ENCODE results near the gene LTB. TPM values are rescaled to one million over a fixed set of nuclear protein-coding genes. Genes with fewer than 3 reads are reported as not detected.
A peak's percentile ranks its signal among the peaks of the same experiment; 100 is the strongest.

LTB gene
- total and polyA plus RNA-seq, 2 of the 13 experiments (the other 11 are each of a cell fraction or from before 2014, with no cell fraction given): 0.09 to 0.22 TPM

GRCh38 chr6:31534011-31534410, 48.2 kb downstream of the LTB start (continued):
- TF ChIP-seq LCORL (IDR thresholded peaks at IDR 0.05): no peak
- no peak for TF ChIP-seq LCORL (CRISPR knock-in tag; IDR thresholded peaks at IDR 0.05)
- TF ChIP-seq, protein P1, sequence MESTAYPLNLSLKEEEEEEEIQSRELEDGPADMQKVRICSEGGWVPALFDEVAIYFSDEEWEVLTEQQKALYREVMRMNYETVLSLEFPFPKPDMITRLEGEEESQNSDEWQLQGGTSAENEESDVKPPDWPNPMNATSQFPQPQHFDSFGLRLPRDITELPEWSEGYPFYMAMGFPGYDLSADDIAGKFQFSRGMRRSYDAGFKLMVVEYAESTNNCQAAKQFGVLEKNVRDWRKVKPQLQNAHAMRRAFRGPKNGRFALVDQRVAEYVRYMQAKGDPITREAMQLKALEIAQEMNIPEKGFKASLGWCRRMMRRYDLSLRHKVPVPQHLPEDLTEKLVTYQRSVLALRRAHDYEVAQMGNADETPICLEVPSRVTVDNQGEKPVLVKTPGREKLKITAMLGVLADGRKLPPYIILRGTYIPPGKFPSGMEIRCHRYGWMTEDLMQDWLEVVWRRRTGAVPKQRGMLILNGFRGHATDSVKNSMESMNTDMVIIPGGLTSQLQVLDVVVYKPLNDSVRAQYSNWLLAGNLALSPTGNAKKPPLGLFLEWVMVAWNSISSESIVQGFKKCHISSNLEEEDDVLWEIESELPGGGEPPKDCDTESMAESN (CRISPR knock-in tag; conservative IDR thresholded peaks at IDR 0.05): no peak
- TF ChIP-seq, protein P2, sequence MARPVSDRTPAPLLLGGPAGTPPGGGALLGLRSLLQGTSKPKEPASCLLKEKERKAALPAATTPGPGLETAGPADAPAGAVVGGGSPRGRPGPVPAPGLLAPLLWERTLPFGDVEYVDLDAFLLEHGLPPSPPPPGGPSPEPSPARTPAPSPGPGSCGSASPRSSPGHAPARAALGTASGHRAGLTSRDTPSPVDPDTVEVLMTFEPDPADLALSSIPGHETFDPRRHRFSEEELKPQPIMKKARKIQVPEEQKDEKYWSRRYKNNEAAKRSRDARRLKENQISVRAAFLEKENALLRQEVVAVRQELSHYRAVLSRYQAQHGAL (CRISPR knock-in tag; IDR thresholded peaks at IDR 0.05; ENCODE audit: not compliant biosample characterization): no peak
- TF ChIP-seq MED8 (CRISPR knock-in tag; IDR thresholded peaks at IDR 0.05; ENCODE audit: insufficient replicate concordance): no peak
- peak; percentile 19; the same call in 1 of the 2 replicates for TF ChIP-seq POLR2G (IDR thresholded peaks at IDR 0.05; ENCODE audit: low read depth, low read length)
- TF ChIP-seq HNF4G (IDR thresholded peaks at IDR 0.05; ENCODE audit: borderline replicate concordance, low read depth, low read length): no peak
- TF ChIP-seq HNF4G (CRISPR knock-in tag; IDR thresholded peaks at IDR 0.05; ENCODE audit: borderline replicate concordance, low read depth): no peak
- TF ChIP-seq DNMT1 (CRISPR knock-in tag; IDR thresholded peaks at IDR 0.05): no peak
- no peak for TF ChIP-seq ZBTB26 (CRISPR knock-in tag; IDR thresholded peaks at IDR 0.05; ENCODE audit: borderline replicate concordance)
- TF ChIP-seq NCOR1 (IDR thresholded peaks at IDR 0.05; ENCODE audit: borderline replicate concordance, low read length): no peak
- TF ChIP-seq PLRG1 (conservative IDR thresholded peaks at IDR 0.05): no peak
- no peak for TF ChIP-seq ZNF282 (IDR thresholded peaks at IDR 0.05; ENCODE audit: partially characterized antibody)
- no peak for TF ChIP-seq FOSL1 (CRISPR knock-in tag; IDR thresholded peaks at IDR 0.05; ENCODE audit: borderline replicate concordance)
- peak; percentile 6 for TF ChIP-seq RBM22 (optimal IDR thresholded peaks at IDR 0.05; ENCODE audit: low read length)
- TF ChIP-seq NFRKB (IDR thresholded peaks at IDR 0.05): no peak
- TF ChIP-seq POLR2A (IDR thresholded peaks at IDR 0.05; ENCODE audit: insufficient read depth in 1 of 2, low read depth in 2 of 2, low read length in 2 of 2): 0 out of 4 replicates have a peak, but pooled peaks of 1 of the 2 experiments have one; percentile 14
- TF ChIP-seq IRX3 (CRISPR knock-in tag; IDR thresholded peaks at IDR 0.05; ENCODE audit: borderline replicate concordance, low read depth): 0 out of 2 replicates have a peak, but pooled peaks have one; percentile 26
- TF ChIP-seq ZBTB2 (CRISPR knock-in tag; IDR thresholded peaks at IDR 0.05; ENCODE audit: low read depth): no peak
- TF ChIP-seq REST (IDR thresholded peaks at IDR 0.05; ENCODE audit: borderline replicate concordance in 1 of 2, low read depth in 1 of 2, low read length in 2 of 2): no peak
- no peak for TF ChIP-seq SALL1 (CRISPR knock-in tag; IDR thresholded peaks at IDR 0.05)
- no peak for TF ChIP-seq PPARG (CRISPR knock-in tag; conservative IDR thresholded peaks at IDR 0.05)
- TF ChIP-seq ZNF558 (CRISPR knock-in tag; IDR thresholded peaks at IDR 0.05; ENCODE audit: borderline replicate concordance): no peak
